Putamen (tissue), 1 donor: ENCODE data around the gene DNAJC28.
"Not testable (repeated sequence)": the region's sequence is repeated elsewhere in the genome, so short reads cannot be mapped to it uniquely, and the experiment has no call there.

Experiments
- DNase-seq: peaks from one replicate; pipeline ENCODE4 v3.0.0-alpha.2; 2016; ENCODE audit warnings: low spot score

Gene DNAJC28

GRCh38 chr21:33481314-33481943, 10.1 kb downstream of the DNAJC28 start:
- no peak for DNase-seq

- DNase-seq, result peak; percentile 23
Observed at GRCh38 chr21:33480481-33481103, 10.9 kb downstream of the DNAJC28 start.

- DNase-seq, result peak; percentile 97
Observed at GRCh38 chr21:33479679-33480480, 11.6 kb downstream of the DNAJC28 start, which contains the start of gene TMEM50B. Gene TMEM50B (minus strand): TSS chr21:33479974. CDS start chr21:33468885, 11,089 bp downstream.

GRCh38 chr21:33478935-33479678, 12.4 kb downstream of the DNAJC28 start:
- DNase-seq, result peak; percentile 25

- no peak for DNase-seq
Observed at GRCh38 chr21:33478182-33478581, 13.3 kb downstream of the DNAJC28 start.

- DNase-seq, result no peak
Observed at GRCh38 chr21:33477066-33477465, 14.4 kb downstream of the DNAJC28 start.

GRCh38 chr21:33473344-33473743, 18.2 kb downstream of the DNAJC28 start:
- no peak for DNase-seq

GRCh38 chr21:33470701-33471100, 20.8 kb downstream of the DNAJC28 start:
- DNase-seq, result no peak

- DNase-seq, result not testable (repeated sequence)
Observed at GRCh38 chr21:33469183-33469582, 22.3 kb downstream of the DNAJC28 start.

- DNase-seq, result no peak
Observed at GRCh38 chr21:33461538-33462250, 29.8 kb downstream of the DNAJC28 start.

GRCh38 chr21:33458861-33459260, 32.7 kb downstream of the DNAJC28 start:
- DNase-seq, result no peak

- no peak for DNase-seq
Observed at GRCh38 chr21:33455686-33456446, 35.6 kb downstream of the DNAJC28 start.

- DNase-seq, result no peak
Observed at GRCh38 chr21:33452362-33452761, 39.2 kb downstream of the DNAJC28 start.

- no peak for DNase-seq
Observed at GRCh38 chr21:33451634-33452071, 39.9 kb downstream of the DNAJC28 start.

GRCh38 chr21:33449616-33450015, 41.9 kb downstream of the DNAJC28 start:
- no peak for DNase-seq

GRCh38 chr21:33446620-33447019, 44.9 kb downstream of the DNAJC28 start:
- not testable (repeated sequence) for DNase-seq

- DNase-seq, result no peak
Observed at GRCh38 chr21:33444499-33444898, 47.0 kb downstream of the DNAJC28 start.

GRCh38 chr21:33443194-33443593, 48.3 kb downstream of the DNAJC28 start:
- no peak for DNase-seq

GRCh38 chr21:33441489-33442477, 49.7 kb downstream of the DNAJC28 start:
- DNase-seq, result no peak
